ENCODE measurements around the gene ODAD4.
"Not testable (repeated sequence)": the region's sequence is repeated elsewhere in the genome, so short reads cannot be mapped to it uniquely, and the experiment has no call there.

The ODAD4 gene

DNA sequence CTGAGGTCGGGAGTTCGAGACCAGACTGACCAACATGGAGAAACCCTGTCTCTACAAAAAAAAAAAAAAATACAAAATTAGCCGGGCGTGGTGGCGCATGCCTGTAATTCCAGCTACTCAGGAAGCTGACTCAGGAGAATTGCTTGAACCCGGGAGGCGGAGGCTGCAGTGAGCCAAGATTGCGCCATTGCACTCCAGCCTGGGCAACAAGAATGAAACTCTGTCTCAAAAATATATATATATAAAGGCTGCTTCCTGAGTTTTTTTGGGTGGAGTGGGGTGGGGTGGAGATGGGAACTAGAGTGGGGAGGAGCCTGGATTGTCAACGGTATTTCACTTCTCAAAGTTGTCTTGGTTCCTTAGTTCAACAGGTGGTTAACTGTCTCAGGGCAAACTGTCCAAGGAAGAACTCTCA is 79.9 kb downstream of the ODAD4 start:
- DNase-seq, result not testable (repeated sequence)

DNA sequence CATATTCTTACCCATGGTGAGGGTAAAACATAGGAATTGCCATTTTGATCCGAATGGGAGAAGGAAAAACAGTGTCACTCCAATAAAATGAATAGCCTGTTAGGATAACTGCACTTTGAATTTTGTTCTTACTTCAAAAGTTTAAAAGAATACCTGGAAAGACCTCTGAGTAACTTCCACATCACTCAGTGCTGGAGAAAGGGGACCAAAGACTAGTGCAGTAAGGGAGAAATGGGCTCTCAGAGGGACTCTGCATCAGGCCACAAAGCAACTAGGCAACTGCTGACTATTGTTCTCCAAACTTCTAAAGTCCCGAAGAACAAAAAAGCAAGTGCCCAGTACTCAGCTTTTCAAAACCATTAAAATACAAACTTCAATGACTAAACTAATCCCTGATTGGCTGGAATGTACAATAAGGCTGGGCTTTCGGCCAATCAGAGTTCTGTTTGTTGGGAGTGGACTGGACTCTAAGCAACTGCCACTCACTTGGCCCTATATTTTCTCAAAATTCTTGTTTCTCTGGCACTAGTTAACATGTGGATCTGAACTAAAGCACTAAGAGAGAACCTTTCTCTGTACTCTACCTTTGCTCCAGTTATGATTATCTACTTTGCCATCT is 80.6 kb downstream of the ODAD4 start:
- no peak for DNase-seq

DNA sequence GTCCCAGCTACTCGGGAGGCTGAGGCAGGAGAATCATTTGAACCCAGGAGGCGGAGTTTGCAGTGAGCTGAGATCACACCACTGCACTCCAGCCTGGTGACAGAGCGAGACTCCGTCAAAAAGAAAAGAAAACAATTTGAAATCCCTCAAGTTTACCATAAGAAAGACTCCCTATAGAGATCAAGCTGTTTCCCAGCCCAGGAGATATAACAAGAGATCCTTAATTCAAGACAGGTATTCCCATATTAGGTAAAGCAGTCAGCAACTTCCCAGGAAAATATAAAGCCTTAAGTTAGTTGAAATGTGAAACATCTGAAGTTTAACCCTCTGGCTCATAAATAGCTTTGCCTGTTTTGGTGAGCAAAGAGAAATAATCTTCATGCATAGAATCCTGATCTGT is 81.9 kb downstream of the ODAD4 start:
- not testable (repeated sequence) for DNase-seq

DNA sequence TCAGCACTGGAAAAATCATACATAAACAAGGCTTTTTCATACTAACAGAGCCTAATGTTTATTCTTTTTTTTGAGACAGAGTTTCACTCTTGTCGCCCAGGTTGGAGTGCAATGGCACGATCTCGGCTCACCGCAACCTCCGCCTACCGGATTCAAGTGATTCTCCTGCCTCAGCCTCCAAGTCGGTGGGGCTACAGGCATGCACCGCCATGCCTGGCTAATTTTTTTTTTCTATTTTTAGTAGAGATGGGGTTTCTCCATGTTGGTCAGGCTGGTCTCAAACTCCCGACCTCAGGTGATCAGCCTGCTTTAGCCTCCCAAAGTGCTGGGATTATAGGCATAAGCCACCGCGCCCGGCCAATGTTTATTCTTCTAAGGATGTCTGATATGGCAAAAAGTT is 83.3 kb downstream of the ODAD4 start:
- not testable (repeated sequence) for DNase-seq
